Measurements from ENCODE around the gene RGCC. TPM values are rescaled to one million over a fixed set of nuclear protein-coding genes. Genes with fewer than 3 reads are reported as not detected.

RGCC gene
- total RNA-seq, 1 experiment from 2014 or later, result 2.6 TPM

DNA sequence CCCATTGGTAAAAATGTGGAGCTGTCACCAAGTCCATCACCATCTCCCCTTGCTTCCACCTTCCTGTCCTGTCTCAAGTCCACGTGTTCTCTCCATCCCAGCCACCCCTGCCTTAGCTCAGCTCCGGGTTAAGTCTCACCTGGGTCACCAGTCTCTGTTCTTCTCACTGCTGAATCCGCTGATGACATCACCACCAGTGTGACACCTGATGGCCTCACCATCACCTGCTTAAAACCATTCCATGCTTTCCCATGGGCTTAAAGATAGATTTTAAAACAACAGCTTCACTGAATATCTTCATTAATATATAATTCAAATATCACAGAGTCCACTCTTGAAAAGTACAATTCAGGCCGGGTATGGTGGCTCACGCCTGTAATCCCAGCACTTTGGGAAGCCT lies 42.1 kb downstream of the RGCC start:
- Histone ChIP-seq H3K4me1 (ENCODE audit: insufficient read depth, low read length) (peaks cover 8% of the 10 kb centered on the region; the same call in 1 of the 2 replicates), H3K9me3 (ENCODE audit: low read length) (no peaks in the 10 kb centered on the region), H3K9me2 (replicated peaks; ENCODE audit: low read length) (no peaks in the 10 kb centered on the region), H2AFZ (ENCODE audit: low read length) (no peak overlapping the region), H3K36me3 (ENCODE audit: low read depth, low read length) (no peaks in the 10 kb centered on the region), H3K27me3 (ENCODE audit: low read length) (no peaks in the 10 kb centered on the region), H4K20me1 (ENCODE audit: low read length) (no peaks in the 10 kb centered on the region), H3F3A (ENCODE audit: low read length, unreplicated experiment) (no peaks in the 10 kb centered on the region), H3K4me2 (ENCODE audit: low read length) (no peak overlapping the region), H3K27ac (ENCODE audit: low read length) (no peak overlapping the region), H3K9ac (ENCODE audit: low read length) (no peak overlapping the region), H3K4me3 (ENCODE audit: low read length) (no peak overlapping the region), H3K79me2 (ENCODE audit: low read length) (no peaks in the 10 kb centered on the region)
- ChIA-PET POLR2A (ENCODE audit: unreplicated experiment) (no interaction called here), CTCF (no interaction called here)
- TF ChIP-seq EZH2 (IDR thresholded peaks at IDR 0.05; ENCODE audit: low read length, unreplicated experiment) (no peak), EZH2phosphoT487 (IDR thresholded peaks at IDR 0.05; ENCODE audit: borderline replicate concordance, low read length) (no peak)
- TF ChIP-seq, protein P1, sequence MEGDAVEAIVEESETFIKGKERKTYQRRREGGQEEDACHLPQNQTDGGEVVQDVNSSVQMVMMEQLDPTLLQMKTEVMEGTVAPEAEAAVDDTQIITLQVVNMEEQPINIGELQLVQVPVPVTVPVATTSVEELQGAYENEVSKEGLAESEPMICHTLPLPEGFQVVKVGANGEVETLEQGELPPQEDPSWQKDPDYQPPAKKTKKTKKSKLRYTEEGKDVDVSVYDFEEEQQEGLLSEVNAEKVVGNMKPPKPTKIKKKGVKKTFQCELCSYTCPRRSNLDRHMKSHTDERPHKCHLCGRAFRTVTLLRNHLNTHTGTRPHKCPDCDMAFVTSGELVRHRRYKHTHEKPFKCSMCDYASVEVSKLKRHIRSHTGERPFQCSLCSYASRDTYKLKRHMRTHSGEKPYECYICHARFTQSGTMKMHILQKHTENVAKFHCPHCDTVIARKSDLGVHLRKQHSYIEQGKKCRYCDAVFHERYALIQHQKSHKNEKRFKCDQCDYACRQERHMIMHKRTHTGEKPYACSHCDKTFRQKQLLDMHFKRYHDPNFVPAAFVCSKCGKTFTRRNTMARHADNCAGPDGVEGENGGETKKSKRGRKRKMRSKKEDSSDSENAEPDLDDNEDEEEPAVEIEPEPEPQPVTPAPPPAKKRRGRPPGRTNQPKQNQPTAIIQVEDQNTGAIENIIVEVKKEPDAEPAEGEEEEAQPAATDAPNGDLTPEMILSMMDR (conservative IDR thresholded peaks at IDR 0.05; ENCODE audit: low read depth, low read length), result no peak
- intact Hi-C loops (cut with micrococcal nuclease), result no loop called here
- no TSS peak for BruUV-seq (replicated peaks)
- ATAC-seq (no peak), DNase-seq (no peak)

DNA sequence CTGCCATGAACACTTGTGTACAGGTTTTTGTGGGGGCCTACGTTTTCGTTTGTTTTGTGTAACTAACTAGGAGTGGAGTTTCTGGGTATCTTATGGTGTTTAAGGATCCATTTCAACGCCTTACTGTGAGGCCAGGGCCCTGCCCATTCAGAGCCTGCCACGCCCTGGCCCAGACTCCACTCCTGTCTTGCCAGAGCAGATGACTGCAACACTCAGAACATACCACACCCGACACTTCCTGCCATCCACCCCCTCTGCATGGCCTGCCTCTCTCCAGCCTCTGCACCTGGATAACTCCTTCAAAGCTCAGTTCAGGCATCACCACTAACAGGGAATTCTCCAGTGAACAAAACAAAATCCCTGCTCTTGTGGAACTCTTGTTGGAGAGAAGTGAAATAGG lies 43.2 kb downstream of the RGCC start:
- peaks cover 8% of the 10 kb centered on the region; the same call in 1 of the 2 replicates for H3K4me1 ChIP-seq (ENCODE audit: insufficient read depth, low read length)
- DNase-seq (peak; percentile 39), ATAC-seq (peak; percentile 87)
- TF ChIP-seq EZH2phosphoT487 (IDR thresholded peaks at IDR 0.05; ENCODE audit: borderline replicate concordance, low read length), result no peak
- TF ChIP-seq, protein P1 (conservative IDR thresholded peaks at IDR 0.05; ENCODE audit: low read depth, low read length), result no peak
- no peak for TF ChIP-seq EZH2 (IDR thresholded peaks at IDR 0.05; ENCODE audit: low read length, unreplicated experiment)
- POLR2A ChIA-PET (ENCODE audit: unreplicated experiment), result interaction anchor here (0.6 kb wide), 1 partner anchor 114 kb away, joined by 3 read pairs; no protein-coding TSS in a partner anchor
- CTCF ChIA-PET, result no interaction called here
- no peaks in the 10 kb centered on the region for H3K27me3 ChIP-seq (ENCODE audit: low read length)
- no peaks in the 10 kb centered on the region for H3K36me3 ChIP-seq (ENCODE audit: low read depth, low read length)
- no peak overlapping the region for H3K4me3 ChIP-seq (ENCODE audit: low read length)
- H4K20me1 ChIP-seq (ENCODE audit: low read length), result no peaks in the 10 kb centered on the region
- no peak overlapping the region for H3K4me2 ChIP-seq (ENCODE audit: low read length)
- intact Hi-C loops (cut with micrococcal nuclease), result no loop called here
- H2AFZ ChIP-seq (ENCODE audit: low read length), result no peak overlapping the region
- BruUV-seq (replicated peaks), result no TSS peak
- H3K79me2 ChIP-seq (ENCODE audit: low read length), result no peaks in the 10 kb centered on the region
- no peaks in the 10 kb centered on the region for H3K9me3 ChIP-seq (ENCODE audit: low read length)
- H3F3A ChIP-seq (ENCODE audit: low read length, unreplicated experiment), result no peaks in the 10 kb centered on the region
- H3K9me2 ChIP-seq (replicated peaks; ENCODE audit: low read length), result no peaks in the 10 kb centered on the region
- H3K9ac ChIP-seq (ENCODE audit: low read length), result no peak overlapping the region
- H3K27ac ChIP-seq (ENCODE audit: low read length), result no peak overlapping the region

DNA sequence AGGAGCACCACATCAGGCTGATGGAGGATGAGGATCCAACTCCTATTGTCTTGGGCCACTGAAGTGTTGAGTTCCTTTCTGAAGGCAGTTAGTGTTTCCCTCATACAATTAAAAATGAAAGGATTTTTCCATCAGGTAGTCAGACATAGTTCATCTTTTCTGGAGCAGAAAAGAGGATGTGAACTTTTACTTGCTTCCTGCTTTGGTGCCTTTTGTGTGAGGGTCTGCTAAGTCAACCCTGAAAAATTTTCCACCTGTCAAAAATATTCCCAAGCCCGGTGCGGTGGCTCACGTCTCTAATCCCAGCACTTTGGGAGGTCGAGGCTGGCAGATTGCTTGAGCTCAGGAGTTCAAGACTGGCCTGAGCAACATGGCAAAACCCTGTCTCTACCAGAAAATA lies 43.9 kb downstream of the RGCC start:
- Histone ChIP-seq H3K4me1 (ENCODE audit: insufficient read depth, low read length) (peaks cover 8% of the 10 kb centered on the region; the same call in 1 of the 2 replicates), H3K9me3 (ENCODE audit: low read length) (no peaks in the 10 kb centered on the region), H3K27ac (ENCODE audit: low read length) (no peak overlapping the region), H3K36me3 (ENCODE audit: low read depth, low read length) (no peaks in the 10 kb centered on the region), H4K20me1 (ENCODE audit: low read length) (no peaks in the 10 kb centered on the region), H3K27me3 (ENCODE audit: low read length) (no peaks in the 10 kb centered on the region), H3K4me3 (ENCODE audit: low read length) (no peak overlapping the region), H3K79me2 (ENCODE audit: low read length) (no peaks in the 10 kb centered on the region), H2AFZ (ENCODE audit: low read length) (no peak overlapping the region), H3F3A (ENCODE audit: low read length, unreplicated experiment) (no peaks in the 10 kb centered on the region), H3K4me2 (ENCODE audit: low read length) (no peak overlapping the region), H3K9ac (ENCODE audit: low read length) (no peak overlapping the region), H3K9me2 (replicated peaks; ENCODE audit: low read length) (no peaks in the 10 kb centered on the region)
- ATAC-seq (no peak), DNase-seq (no peak)
- ChIA-PET CTCF (no interaction called here), POLR2A (ENCODE audit: unreplicated experiment) (no interaction called here)
- TF ChIP-seq, protein P1 (conservative IDR thresholded peaks at IDR 0.05; ENCODE audit: low read depth, low read length), result no peak
- TF ChIP-seq EZH2 (IDR thresholded peaks at IDR 0.05; ENCODE audit: low read length, unreplicated experiment) (no peak), EZH2phosphoT487 (IDR thresholded peaks at IDR 0.05; ENCODE audit: borderline replicate concordance, low read length) (no peak)
- intact Hi-C loops (cut with micrococcal nuclease), result no loop called here
- BruUV-seq (replicated peaks), result no TSS peak

Data from PC-3 (cell line).